Nephron (organoid): Measurements from ENCODE around the gene ITIH2.
A peak's percentile ranks its signal among the peaks of the same experiment; 100 is the strongest.
"Not testable (repeated sequence)": the region's sequence is repeated elsewhere in the genome, so short reads cannot be mapped to it uniquely, and the experiment has no call there.

ENCODE experiments used
- H3K27ac Mint-ChIP-seq, 3 experiments: 2 replicates each; pipeline ENCODE4 v1.8.0; 2020; ENCODE audit warnings: mixed read lengths in 3 of 3, mild to moderate bottlenecking in 2 of 3, moderate library complexity in 1 of 3
- H3K27me3 Mint-ChIP-seq: 2 replicates; pipeline ENCODE4 v1.8.0; 2021; ENCODE audit warnings: low read depth, mild to moderate bottlenecking, moderate library complexity, mixed read lengths
- H3K36me3 Mint-ChIP-seq: 2 replicates; pipeline ENCODE4 v1.8.0; 2020; ENCODE audit warnings: low read depth, mixed read lengths
- H3K4me1 Mint-ChIP-seq: 2 replicates; pipeline ENCODE4 v1.8.0; 2020; ENCODE audit warnings: mixed read lengths
- H3K4me3 Mint-ChIP-seq, 3 experiments: 2 replicates each; pipeline ENCODE4 v1.8.0; 2020; ENCODE audit warnings: mild to moderate bottlenecking in 3 of 3, mixed read lengths in 3 of 3, moderate library complexity in 2 of 3
- H3K9me3 Mint-ChIP-seq: 2 replicates; pipeline ENCODE4 v1.8.0; 2020; ENCODE audit warnings: mixed read lengths
- TF ChIP-seq, protein P1 (sequence below), 3 experiments: fragments of 200-600 bp; sonication (generic); IDR thresholded peaks; one replicate each; pipeline ENCODE4 v1.5.0; 2021; ENCODE audit warnings: antibody characterized with exemption in 3 of 3; ENCODE audit not compliant: unreplicated experiment in 3 of 3

Gene ITIH2, protein sequence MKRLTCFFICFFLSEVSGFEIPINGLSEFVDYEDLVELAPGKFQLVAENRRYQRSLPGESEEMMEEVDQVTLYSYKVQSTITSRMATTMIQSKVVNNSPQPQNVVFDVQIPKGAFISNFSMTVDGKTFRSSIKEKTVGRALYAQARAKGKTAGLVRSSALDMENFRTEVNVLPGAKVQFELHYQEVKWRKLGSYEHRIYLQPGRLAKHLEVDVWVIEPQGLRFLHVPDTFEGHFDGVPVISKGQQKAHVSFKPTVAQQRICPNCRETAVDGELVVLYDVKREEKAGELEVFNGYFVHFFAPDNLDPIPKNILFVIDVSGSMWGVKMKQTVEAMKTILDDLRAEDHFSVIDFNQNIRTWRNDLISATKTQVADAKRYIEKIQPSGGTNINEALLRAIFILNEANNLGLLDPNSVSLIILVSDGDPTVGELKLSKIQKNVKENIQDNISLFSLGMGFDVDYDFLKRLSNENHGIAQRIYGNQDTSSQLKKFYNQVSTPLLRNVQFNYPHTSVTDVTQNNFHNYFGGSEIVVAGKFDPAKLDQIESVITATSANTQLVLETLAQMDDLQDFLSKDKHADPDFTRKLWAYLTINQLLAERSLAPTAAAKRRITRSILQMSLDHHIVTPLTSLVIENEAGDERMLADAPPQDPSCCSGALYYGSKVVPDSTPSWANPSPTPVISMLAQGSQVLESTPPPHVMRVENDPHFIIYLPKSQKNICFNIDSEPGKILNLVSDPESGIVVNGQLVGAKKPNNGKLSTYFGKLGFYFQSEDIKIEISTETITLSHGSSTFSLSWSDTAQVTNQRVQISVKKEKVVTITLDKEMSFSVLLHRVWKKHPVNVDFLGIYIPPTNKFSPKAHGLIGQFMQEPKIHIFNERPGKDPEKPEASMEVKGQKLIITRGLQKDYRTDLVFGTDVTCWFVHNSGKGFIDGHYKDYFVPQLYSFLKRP

DNA sequence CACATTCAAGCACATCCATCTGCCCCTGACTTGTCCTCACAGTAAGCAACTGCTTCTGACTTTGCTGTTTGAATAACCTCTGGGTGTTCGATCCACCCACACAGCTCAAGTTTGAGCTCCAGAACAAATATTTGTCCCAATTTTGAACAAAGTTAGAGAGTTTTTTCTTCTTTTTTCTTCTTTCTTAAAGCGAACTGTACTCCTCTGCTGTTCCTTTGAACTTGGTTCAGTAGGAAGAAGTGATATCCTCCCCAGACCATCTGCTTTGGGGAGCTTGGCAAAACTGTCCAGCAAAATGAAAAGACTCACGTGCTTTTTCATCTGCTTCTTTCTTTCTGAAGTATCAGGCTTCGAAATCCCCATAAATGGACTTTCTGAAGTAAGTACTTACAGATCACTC is at the start of gene ITIH2:
Gene ITIH2, plus strand, starts transcription at position 177 of the 400 bp plus-strand sequence. Its CDS starts 119 bp downstream, at position 296.
- H3K4me1 Mint-ChIP-seq = peaks cover 15% of the 10 kb centered on the region
- H3K4me3 Mint-ChIP-seq = no peak within 1 kb of the TSS
- H3K9me3 Mint-ChIP-seq = peaks cover 2% of the 10 kb centered on the region
- TF ChIP-seq, protein P1, sequence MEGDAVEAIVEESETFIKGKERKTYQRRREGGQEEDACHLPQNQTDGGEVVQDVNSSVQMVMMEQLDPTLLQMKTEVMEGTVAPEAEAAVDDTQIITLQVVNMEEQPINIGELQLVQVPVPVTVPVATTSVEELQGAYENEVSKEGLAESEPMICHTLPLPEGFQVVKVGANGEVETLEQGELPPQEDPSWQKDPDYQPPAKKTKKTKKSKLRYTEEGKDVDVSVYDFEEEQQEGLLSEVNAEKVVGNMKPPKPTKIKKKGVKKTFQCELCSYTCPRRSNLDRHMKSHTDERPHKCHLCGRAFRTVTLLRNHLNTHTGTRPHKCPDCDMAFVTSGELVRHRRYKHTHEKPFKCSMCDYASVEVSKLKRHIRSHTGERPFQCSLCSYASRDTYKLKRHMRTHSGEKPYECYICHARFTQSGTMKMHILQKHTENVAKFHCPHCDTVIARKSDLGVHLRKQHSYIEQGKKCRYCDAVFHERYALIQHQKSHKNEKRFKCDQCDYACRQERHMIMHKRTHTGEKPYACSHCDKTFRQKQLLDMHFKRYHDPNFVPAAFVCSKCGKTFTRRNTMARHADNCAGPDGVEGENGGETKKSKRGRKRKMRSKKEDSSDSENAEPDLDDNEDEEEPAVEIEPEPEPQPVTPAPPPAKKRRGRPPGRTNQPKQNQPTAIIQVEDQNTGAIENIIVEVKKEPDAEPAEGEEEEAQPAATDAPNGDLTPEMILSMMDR (IDR thresholded peaks at IDR 0.05; ENCODE audit: unreplicated experiment in 3 of 3) = no peak
- H3K27ac Mint-ChIP-seq = peak within 1 kb of the TSS; percentile 2 to 45 (median 37)
- H3K27me3 Mint-ChIP-seq = peaks cover 9% of the 10 kb centered on the region
- no peaks in the 10 kb centered on the region for H3K36me3 Mint-ChIP-seq

DNA sequence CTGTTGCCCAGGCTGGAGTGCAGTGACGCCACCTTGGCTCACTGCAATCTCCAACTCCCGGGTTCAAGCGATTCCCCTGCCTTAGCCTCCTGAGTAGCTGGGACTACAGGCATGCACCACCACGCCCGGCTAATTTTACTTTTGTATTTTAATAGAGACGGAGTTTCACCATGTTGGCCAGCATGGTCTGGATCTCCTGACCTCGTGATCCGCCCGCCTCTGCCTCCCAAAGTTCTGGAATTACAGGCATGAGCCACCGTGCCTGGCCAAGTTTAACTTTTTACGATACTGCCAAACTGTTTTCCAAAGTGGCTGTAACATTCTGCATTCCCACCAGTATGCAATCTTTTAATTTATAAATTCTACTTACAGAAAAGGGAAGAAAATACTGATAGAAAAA is 46.0 kb upstream of the ITIH2 start:
- not testable (repeated sequence) for H3K4me3 Mint-ChIP-seq, H3K9me3 Mint-ChIP-seq, H3K4me1 Mint-ChIP-seq, H3K27ac Mint-ChIP-seq, H3K36me3 Mint-ChIP-seq
- peaks cover 26% of the 10 kb centered on the region for H3K27me3 Mint-ChIP-seq

DNA sequence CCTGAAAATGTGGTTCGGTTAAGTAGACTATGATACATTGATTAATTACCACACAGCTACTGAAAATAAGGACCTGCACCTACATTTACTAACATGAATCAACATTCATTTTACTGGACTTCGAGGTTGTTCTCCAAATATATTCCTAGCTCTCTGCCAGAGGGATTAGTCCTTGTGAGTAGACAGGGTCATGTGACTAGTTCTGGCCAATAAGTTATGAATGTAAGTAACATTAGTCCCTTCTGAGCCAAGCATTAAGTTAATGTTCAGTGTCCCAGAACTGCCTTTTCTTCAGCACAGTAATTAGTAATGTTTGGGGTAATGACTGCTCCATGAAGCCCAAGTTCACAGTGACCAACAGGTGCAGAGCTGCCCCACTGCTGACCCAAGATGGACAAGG is 45.6 kb upstream of the ITIH2 start:
- no peaks in the 10 kb centered on the region for H3K9me3 Mint-ChIP-seq
- H3K27me3 Mint-ChIP-seq = peaks cover 31% of the 10 kb centered on the region
- TF ChIP-seq, protein P1 (IDR thresholded peaks at IDR 0.05; ENCODE audit: unreplicated experiment in 3 of 3) = no peak
- H3K4me1 Mint-ChIP-seq = no peaks in the 10 kb centered on the region
- no peaks in the 10 kb centered on the region for H3K36me3 Mint-ChIP-seq
- no peak overlapping the region for H3K4me3 Mint-ChIP-seq
- H3K27ac Mint-ChIP-seq = peak overlapping the region in 1 of 3 experiments; percentile 2

DNA sequence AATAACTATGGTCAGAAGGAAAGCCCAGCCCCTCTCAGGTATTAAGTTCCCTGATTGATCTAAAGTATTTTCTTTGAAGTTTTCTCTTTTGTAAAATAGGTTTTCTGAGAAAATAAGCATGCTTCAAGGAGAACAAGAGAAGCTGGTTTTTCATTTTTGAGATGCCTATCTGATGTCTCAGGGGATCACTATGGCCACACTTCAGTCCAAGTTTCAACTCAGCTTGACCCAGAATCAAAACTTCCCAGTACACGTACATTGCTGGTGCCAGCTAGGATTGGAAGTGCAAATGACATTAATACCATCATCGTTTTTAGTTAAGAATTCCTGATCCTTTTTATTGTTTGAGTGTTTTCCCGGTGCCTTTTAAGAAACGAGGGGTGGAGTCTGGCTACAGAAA is 43.6 kb upstream of the ITIH2 start:
- H3K9me3 Mint-ChIP-seq = no peaks in the 10 kb centered on the region
- no peak overlapping the region for H3K27ac Mint-ChIP-seq
- H3K27me3 Mint-ChIP-seq = peaks cover 45% of the 10 kb centered on the region
- no peaks in the 10 kb centered on the region for H3K4me1 Mint-ChIP-seq
- no peak overlapping the region for H3K4me3 Mint-ChIP-seq
- H3K36me3 Mint-ChIP-seq = no peaks in the 10 kb centered on the region
- TF ChIP-seq, protein P1 (IDR thresholded peaks at IDR 0.05; ENCODE audit: unreplicated experiment in 3 of 3) = no peak

DNA sequence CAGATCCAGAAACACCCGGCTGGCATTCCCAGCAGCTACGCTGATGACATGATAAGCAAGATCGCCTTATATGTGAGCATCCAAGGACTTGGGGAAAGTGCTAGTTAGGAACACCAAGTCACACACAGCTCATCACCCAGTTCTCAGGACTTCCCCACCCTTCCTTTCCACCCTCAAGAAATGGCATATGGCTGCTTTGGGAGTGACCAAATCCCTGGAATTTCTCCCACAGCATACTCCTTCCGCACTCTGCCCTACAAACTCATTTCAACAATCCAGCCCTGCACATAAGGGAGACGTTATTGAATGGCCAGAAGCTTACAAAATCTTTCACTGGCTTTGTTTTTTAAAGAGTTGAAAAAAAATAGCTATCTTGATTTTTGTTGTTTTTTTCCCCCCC is 40.6 kb upstream of the ITIH2 start:
- Mint-ChIP-seq H3K9me3 (no peaks in the 10 kb centered on the region), H3K27ac (peak overlapping the region in 2 of 3 experiments; percentile 8 to 61), H3K4me3 (peak overlapping the region in 1 of 3 experiments; percentile 25), H3K27me3 (peaks cover 60% of the 10 kb centered on the region), H3K4me1 (peaks cover 14% of the 10 kb centered on the region), H3K36me3 (no peaks in the 10 kb centered on the region)
- TF ChIP-seq, protein P1 (IDR thresholded peaks at IDR 0.05; ENCODE audit: unreplicated experiment in 3 of 3) = no peak

DNA sequence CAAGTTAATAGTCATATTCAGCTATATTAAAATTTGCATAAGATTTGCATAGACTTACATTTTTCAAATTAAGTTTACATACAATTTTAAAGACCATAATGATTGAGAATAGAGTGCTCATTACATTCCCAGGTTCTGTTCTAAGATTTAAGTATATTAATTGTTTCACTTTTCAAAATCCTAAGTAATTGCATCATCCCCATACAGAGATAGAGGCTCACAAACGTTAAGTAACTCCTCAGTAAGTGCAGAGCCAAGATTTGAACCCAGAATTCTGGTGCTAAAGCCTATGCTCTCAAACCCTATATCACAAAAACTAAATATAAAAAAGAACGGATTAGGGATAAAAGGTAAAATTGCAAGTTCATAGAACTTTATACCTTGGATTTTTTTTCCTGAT is 38.4 kb upstream of the ITIH2 start:
- Mint-ChIP-seq H3K4me3 (no peak overlapping the region), H3K4me1 (peaks cover 14% of the 10 kb centered on the region), H3K36me3 (no peaks in the 10 kb centered on the region), H3K27me3 (peaks cover 75% of the 10 kb centered on the region), H3K9me3 (no peaks in the 10 kb centered on the region), H3K27ac (no peak overlapping the region)
- TF ChIP-seq, protein P1 (IDR thresholded peaks at IDR 0.05; ENCODE audit: unreplicated experiment in 3 of 3) = no peak
